A549 (cell line): Measurements from ENCODE around the gene RRP8. TPM values are rescaled to one million over a fixed set of nuclear protein-coding genes. Genes with fewer than 3 reads are reported as not detected.

Experiments used
- ATAC-seq, 2 experiments: fragments of 200-7000 bp in 1 of 2; fragments of >200 bp in 1 of 2; cut with Nextera tagmentation in 1 of 2; cut with Tn5 transposase in 1 of 2; 3 replicates each; pipeline versions ENCODE4 v1.8.0 to v1.9.1; 2018 to 2020; ENCODE audit warnings: mild to moderate bottlenecking in 1 of 2, moderate library complexity in 1 of 2
- CTCF ChIA-PET: fragments of 300-600 bp; sonication (Branson Sonifier 250); formaldehyde crosslinking; extraction: SDS; loops from one replicate; lab custom pipeline; 2021; ENCODE audit warnings: antibody characterized with exemption, inconsistent platforms; lab: Yijun Ruan, JAX
- POLR2A ChIA-PET: fragments of 350-600 bp; formaldehyde crosslinking; extraction: SDS; loops from one replicate; lab custom pipeline; 2021; ENCODE audit warnings: antibody characterized with exemption, inconsistent platforms; lab: Yijun Ruan, JAX
- DNase-seq, 2 experiments: peaks; one replicate each; pipeline versions ENCODE4 v3.0.0 to v3.0.0-alpha.2; 2011 to 2016; ENCODE audit warnings: low read depth in 1 of 2, low spot score in 1 of 2
- FAIRE-seq: peaks from 2 replicates; lab custom pipeline; 2011; peaks lifted over from hg19 to GRCh38; lab: Jason Lieb, UNC
- H3K27ac ChIP-seq, 2 experiments: fragments of >200 bp; sonication (Bioruptor Twin); formaldehyde crosslinking; 3 replicates each; pipeline ENCODE4 v1.5.1; 2016 to 2017
- H3K4me1 ChIP-seq: fragments of >200 bp; sonication (Bioruptor Twin); formaldehyde crosslinking; 3 replicates; pipeline ENCODE4 v1.6.1; 2016
- H3K4me2 ChIP-seq: fragments of >200 bp; sonication (Bioruptor Twin); formaldehyde crosslinking; 3 replicates; pipeline ENCODE4 v1.6.1; 2016
- H3K4me3 ChIP-seq: fragments of >200 bp; sonication (Bioruptor Twin); formaldehyde crosslinking; 3 replicates; pipeline ENCODE4 v1.5.1; 2016
- H3K9me3 ChIP-seq: fragments of >200 bp; sonication (Bioruptor Twin); formaldehyde crosslinking; 3 replicates; pipeline ENCODE4 v1.6.1; 2016
- CBX2 ChIP-seq: fragments of 200-600 bp; sonication (generic); IDR thresholded peaks from 2 replicates; pipeline ENCODE4 v1.6.1; 2016; ENCODE audit warnings: low read depth, mild to moderate bottlenecking, borderline replicate concordance
- CTCF ChIP-seq: fragments of >200 bp; sonication (Bioruptor Twin); formaldehyde crosslinking; IDR thresholded peaks from 3 replicates; pipeline ENCODE4 v1.5.1; 2016
- E2F6 ChIP-seq: IDR thresholded peaks from 2 replicates; pipeline ENCODE4 v1.6.1; 2012; ENCODE audit warnings: low read depth, borderline replicate concordance
- FOSL2 ChIP-seq, 2 experiments: fragments of 450-650 bp in 1 of 2; fragments of >200 bp in 1 of 2; sonication (Bioruptor Twin) in 1 of 2; formaldehyde crosslinking; IDR thresholded peaks; 2 replicates each; pipeline versions ENCODE4 v1.5.0 to v1.6.1; 2016 to 2020; ENCODE audit warnings: mild to moderate bottlenecking in 1 of 2, moderate library complexity in 1 of 2
- HEYL ChIP-seq: fragments of 250-450 bp; sonication (Bioruptor Pico); IDR thresholded peaks from 2 replicates; pipeline ENCODE4 v1.8.0; 2021; ENCODE audit warnings: mild to moderate bottlenecking, moderate library complexity
- KDM1A ChIP-seq: fragments of 200-600 bp; sonication (generic); IDR thresholded peaks from 2 replicates; pipeline ENCODE4 v1.6.1; 2016; ENCODE audit warnings: low read depth, mild to moderate bottlenecking
- KDM5A ChIP-seq: fragments of 200-600 bp; sonication (generic); IDR thresholded peaks from 2 replicates; pipeline ENCODE4 v1.6.1; 2016; ENCODE audit warnings: antibody characterized with exemption, mild to moderate bottlenecking
- MAFK ChIP-seq: fragments of 450-650 bp; IDR thresholded peaks from 2 replicates; pipeline ENCODE4 v1.6.1; 2014; ENCODE audit not compliant: partially characterized antibody
- MAZ ChIP-seq: fragments of 150-350 bp; IDR thresholded peaks from 2 replicates; pipeline ENCODE4 v1.6.1; 2014; ENCODE audit warnings: antibody characterized with exemption, low read depth, low read length, borderline replicate concordance
- MYC ChIP-seq: IDR thresholded peaks from 2 replicates; pipeline ENCODE4 v1.6.1; 2012; ENCODE audit warnings: mild to moderate bottlenecking, inconsistent platforms, low read length, improper control_type of control experiment, borderline replicate concordance
- PBX3 ChIP-seq: IDR thresholded peaks from 2 replicates; pipeline ENCODE4 v1.6.1; 2012
- POLR2A ChIP-seq: IDR thresholded peaks from 2 replicates; pipeline ENCODE4 v1.6.1; 2012; ENCODE audit warnings: mild to moderate bottlenecking, low read length
- POLR2AphosphoS2 ChIP-seq: conservative IDR thresholded peaks from 2 replicates; pipeline ENCODE4 v1.6.1; 2012; ENCODE audit warnings: low read length, improper control_type of control experiment, inconsistent platforms
- RFX5 ChIP-seq: fragments of 450-650 bp; IDR thresholded peaks from 2 replicates; pipeline ENCODE4 v1.7.1; 2014; ENCODE audit warnings: antibody characterized with exemption, mild to moderate bottlenecking, moderate library complexity
- TFCP2L1 ChIP-seq: fragments of 250-450 bp; sonication (Bioruptor Pico); IDR thresholded peaks from 2 replicates; pipeline ENCODE4 v1.5.0; 2021; ENCODE audit warnings: mild to moderate bottlenecking
- TP53 ChIP-seq: fragments of 250-450 bp; sonication (Bioruptor Pico); IDR thresholded peaks from 2 replicates; pipeline ENCODE4 v1.5.0; 2021; ENCODE audit warnings: mild to moderate bottlenecking, moderate library complexity
- ZFP36 ChIP-seq: fragments of 450-650 bp; IDR thresholded peaks from 2 replicates; pipeline ENCODE4 v1.6.1; 2014; ENCODE audit warnings: borderline replicate concordance; ENCODE audit not compliant: partially characterized antibody
- ZSCAN20 ChIP-seq: fragments of 250-450 bp; sonication (Bioruptor Pico); IDR thresholded peaks from 2 replicates; pipeline ENCODE4 v1.8.0; 2022; ENCODE audit warnings: mild to moderate bottlenecking, moderate library complexity
- whole genome bisulfite sequencing: methylation state at CpG from one replicate; pipeline ENCODE4 v1.1.6; 2017; ENCODE audit errors: missing lambda C conversion rate; 5-methylcytosine and 5-hydroxymethylcytosine counted together
- polyA plus RNA-seq, 4 experiments: library from polyadenylated mRNA; depleted of rRNA in 3 of 4; stranded (reverse); fragments of >200 nt; fragmentation: RNase III in 1 of 4; extraction: RNeasy Plus Mini Kit Qiagen cat#74134 plus additional on column Dnase treatment in 1 of 4; gene quantifications; 2 replicates in 3 of 4; 3 replicates in 1 of 4; pipeline ENCODE4 v1.2.3, GENCODE V29; 2011 to 2017
- TF ChIP-seq, protein P1 (sequence below): fragments of 150-350 bp; IDR thresholded peaks from 2 replicates; pipeline ENCODE4 v1.6.1; 2014; ENCODE audit warnings: low read depth, mild to moderate bottlenecking, low read length
- TF ChIP-seq, protein P2 (sequence below): fragments of >200 bp; sonication (Bioruptor Twin); formaldehyde crosslinking; IDR thresholded peaks from 3 replicates; pipeline ENCODE4 v1.6.1; 2016
- TF ChIP-seq, protein P3 (sequence below): fragments of >200 bp; sonication (Bioruptor Twin); formaldehyde crosslinking; IDR thresholded peaks from 2 replicates; pipeline ENCODE4 v1.6.1; 2016
- TF ChIP-seq, protein P4 (sequence below): IDR thresholded peaks from 2 replicates; pipeline ENCODE4 v1.6.1; 2012
- TF ChIP-seq, protein P5 (sequence below): fragments of 250-450 bp; sonication (Bioruptor Pico); IDR thresholded peaks from 2 replicates; pipeline ENCODE4 v1.5.0; 2021; ENCODE audit warnings: mild to moderate bottlenecking, moderate library complexity, borderline replicate concordance
- TF ChIP-seq, protein P6 (sequence below): fragments of 200-600 bp; sonication (generic); IDR thresholded peaks from 2 replicates; pipeline ENCODE4 v1.6.1; 2016; ENCODE audit warnings: antibody characterized with exemption, mild to moderate bottlenecking, moderate library complexity

RRP8 gene
- polyA plus RNA-seq, 2 of the 4 experiments (the other 2 are of a cell fraction) = 14.5 to 25.9 TPM

DNA sequence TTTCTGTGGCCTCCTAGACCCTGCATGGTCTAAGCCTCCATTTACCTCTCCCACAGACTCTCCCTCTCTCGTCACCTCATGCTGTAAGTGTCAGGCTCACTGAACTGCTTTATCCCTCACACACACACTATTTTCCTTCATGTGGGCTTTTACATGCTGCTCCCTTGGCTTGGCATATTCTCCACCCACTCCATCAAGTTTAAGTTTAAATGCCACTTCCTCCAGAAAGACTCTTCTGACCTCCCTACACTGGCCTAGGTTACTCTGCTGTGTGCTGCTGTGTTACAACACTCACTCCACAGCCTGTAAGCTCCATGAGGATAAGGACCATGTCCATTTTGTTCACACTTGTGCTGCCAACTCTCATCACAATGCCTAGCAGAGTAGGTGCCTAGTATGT lies 49.7 kb upstream of the RRP8 start (continued):
- TF ChIP-seq, protein P1, sequence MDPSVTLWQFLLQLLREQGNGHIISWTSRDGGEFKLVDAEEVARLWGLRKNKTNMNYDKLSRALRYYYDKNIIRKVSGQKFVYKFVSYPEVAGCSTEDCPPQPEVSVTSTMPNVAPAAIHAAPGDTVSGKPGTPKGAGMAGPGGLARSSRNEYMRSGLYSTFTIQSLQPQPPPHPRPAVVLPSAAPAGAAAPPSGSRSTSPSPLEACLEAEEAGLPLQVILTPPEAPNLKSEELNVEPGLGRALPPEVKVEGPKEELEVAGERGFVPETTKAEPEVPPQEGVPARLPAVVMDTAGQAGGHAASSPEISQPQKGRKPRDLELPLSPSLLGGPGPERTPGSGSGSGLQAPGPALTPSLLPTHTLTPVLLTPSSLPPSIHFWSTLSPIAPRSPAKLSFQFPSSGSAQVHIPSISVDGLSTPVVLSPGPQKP = no peak
- TF ChIP-seq KDM5A (no peak), POLR2AphosphoS2 (no peak), ZSCAN20 (CRISPR knock-in tag) (no peak), TFCP2L1 (CRISPR knock-in tag) (no peak), TP53 (CRISPR knock-in tag) (no peak), FOSL2 (IDR thresholded peaks at IDR 0.05) (no peak), FOSL2 (CRISPR knock-in tag; IDR thresholded peaks at IDR 0.05) (no peak)

DNA sequence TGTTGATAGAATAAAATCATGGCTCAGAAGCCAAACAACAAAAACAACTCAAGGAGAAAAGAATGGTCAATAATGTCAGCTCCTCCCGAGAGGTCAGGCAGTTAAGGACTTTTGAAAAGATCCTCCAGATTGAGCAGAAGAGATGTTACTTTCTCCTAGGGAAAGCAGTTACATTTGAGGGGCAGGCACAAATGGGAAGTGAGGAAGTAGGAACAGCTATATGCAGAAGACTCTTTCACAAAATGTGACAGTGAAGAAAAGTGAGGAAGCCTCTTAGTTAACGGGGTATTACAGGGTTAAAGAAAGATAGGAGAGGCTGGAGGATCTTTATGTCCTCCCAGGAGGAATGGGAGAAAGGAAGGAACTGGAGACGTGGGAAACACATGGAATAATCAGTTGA lies 48.8 kb upstream of the RRP8 start:
- DNase-seq (no peak), FAIRE-seq (no peak), ATAC-seq (no peak)
- Histone ChIP-seq H3K9me3 (no peaks in the 10 kb centered on the region), H3K4me2 (no peak overlapping the region), H3K4me3 (no peak overlapping the region), H3K27ac (no peak overlapping the region), H3K4me1 (no peaks in the 10 kb centered on the region)
- CTCF ChIA-PET = interaction anchor here (0.6 to 1.7 kb wide), 4 partner anchors 16 to 84 kb away, joined by 3 to 6 read pairs (median 4); partner anchors contain the start of gene MRPL17
- WGBS = 15% methylated on average over 3 of the region's 3 CpGs
- TF ChIP-seq ZFP36 = no peak
- TF ChIP-seq, protein P2, sequence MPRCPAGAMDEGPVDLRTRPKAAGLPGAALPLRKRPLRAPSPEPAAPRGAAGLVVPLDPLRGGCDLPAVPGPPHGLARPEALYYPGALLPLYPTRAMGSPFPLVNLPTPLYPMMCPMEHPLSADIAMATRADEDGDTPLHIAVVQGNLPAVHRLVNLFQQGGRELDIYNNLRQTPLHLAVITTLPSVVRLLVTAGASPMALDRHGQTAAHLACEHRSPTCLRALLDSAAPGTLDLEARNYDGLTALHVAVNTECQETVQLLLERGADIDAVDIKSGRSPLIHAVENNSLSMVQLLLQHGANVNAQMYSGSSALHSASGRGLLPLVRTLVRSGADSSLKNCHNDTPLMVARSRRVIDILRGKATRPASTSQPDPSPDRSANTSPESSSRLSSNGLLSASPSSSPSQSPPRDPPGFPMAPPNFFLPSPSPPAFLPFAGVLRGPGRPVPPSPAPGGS = no peak
- no peak for TF ChIP-seq HEYL (CRISPR knock-in tag)
- no peak for TF ChIP-seq PBX3
- no peak for TF ChIP-seq ZSCAN20 (CRISPR knock-in tag)
- TF ChIP-seq, protein P3, sequence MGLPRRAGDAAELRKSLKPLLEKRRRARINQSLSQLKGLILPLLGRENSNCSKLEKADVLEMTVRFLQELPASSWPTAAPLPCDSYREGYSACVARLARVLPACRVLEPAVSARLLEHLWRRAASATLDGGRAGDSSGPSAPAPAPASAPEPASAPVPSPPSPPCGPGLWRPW = no peak
- TF ChIP-seq, protein P4, sequence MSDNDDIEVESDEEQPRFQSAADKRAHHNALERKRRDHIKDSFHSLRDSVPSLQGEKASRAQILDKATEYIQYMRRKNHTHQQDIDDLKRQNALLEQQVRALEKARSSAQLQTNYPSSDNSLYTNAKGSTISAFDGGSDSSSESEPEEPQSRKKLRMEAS = no peak
- TF ChIP-seq E2F6 = no peak
- TF ChIP-seq, protein P5, sequence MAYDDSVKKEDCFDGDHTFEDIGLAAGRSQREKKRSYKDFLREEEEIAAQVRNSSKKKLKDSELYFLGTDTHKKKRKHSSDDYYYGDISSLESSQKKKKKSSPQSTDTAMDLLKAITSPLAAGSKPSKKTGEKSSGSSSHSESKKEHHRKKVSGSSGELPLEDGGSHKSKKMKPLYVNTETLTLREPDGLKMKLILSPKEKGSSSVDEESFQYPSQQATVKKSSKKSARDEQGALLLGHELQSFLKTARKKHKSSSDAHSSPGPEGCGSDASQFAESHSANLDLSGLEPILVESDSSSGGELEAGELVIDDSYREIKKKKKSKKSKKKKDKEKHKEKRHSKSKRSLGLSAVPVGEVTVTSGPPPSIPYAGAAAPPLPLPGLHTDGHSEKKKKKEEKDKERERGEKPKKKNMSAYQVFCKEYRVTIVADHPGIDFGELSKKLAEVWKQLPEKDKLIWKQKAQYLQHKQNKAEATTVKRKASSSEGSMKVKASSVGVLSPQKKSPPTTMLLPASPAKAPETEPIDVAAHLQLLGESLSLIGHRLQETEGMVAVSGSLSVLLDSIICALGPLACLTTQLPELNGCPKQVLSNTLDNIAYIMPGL (CRISPR knock-in tag) = no peak
- TF ChIP-seq CBX2 = no peak
- TF ChIP-seq, protein P6, sequence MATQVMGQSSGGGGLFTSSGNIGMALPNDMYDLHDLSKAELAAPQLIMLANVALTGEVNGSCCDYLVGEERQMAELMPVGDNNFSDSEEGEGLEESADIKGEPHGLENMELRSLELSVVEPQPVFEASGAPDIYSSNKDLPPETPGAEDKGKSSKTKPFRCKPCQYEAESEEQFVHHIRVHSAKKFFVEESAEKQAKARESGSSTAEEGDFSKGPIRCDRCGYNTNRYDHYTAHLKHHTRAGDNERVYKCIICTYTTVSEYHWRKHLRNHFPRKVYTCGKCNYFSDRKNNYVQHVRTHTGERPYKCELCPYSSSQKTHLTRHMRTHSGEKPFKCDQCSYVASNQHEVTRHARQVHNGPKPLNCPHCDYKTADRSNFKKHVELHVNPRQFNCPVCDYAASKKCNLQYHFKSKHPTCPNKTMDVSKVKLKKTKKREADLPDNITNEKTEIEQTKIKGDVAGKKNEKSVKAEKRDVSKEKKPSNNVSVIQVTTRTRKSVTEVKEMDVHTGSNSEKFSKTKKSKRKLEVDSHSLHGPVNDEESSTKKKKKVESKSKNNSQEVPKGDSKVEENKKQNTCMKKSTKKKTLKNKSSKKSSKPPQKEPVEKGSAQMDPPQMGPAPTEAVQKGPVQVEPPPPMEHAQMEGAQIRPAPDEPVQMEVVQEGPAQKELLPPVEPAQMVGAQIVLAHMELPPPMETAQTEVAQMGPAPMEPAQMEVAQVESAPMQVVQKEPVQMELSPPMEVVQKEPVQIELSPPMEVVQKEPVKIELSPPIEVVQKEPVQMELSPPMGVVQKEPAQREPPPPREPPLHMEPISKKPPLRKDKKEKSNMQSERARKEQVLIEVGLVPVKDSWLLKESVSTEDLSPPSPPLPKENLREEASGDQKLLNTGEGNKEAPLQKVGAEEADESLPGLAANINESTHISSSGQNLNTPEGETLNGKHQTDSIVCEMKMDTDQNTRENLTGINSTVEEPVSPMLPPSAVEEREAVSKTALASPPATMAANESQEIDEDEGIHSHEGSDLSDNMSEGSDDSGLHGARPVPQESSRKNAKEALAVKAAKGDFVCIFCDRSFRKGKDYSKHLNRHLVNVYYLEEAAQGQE = no peak
- no peak for TF ChIP-seq POLR2A
- TF ChIP-seq MAZ = no peak
- TF ChIP-seq TFCP2L1 (CRISPR knock-in tag) = no peak
- no peak for TF ChIP-seq CTCF
- TF ChIP-seq KDM1A = no peak
- TF ChIP-seq MAFK = no peak
- TF ChIP-seq MYC = no peak
- no peak for TF ChIP-seq RFX5
- no peak for TF ChIP-seq TP53 (CRISPR knock-in tag)
- POLR2A ChIA-PET = no interaction called here
